ENCODE data around the gene MTUS2. TPM values are rescaled to one million over a fixed set of nuclear protein-coding genes. Genes with fewer than 3 reads are reported as not detected.

MTUS2 gene
- total and polyA plus RNA-seq, 2 of the 8 experiments (the other 6 are each of a cell fraction or from before 2014, with no cell fraction given): 0.18 to 0.80 TPM

GRCh38 chr13:29464105-29464679 is 644.1 kb downstream of the MTUS2 start:
- H3K14ac ChIP-seq (ENCODE audit: insufficient read length): no peak overlapping the region
- H2BK20ac ChIP-seq (ENCODE audit: low read length): no peak overlapping the region
- WGBS, 2 experiments (ENCODE audit: extremely low coverage in 1 of 2, insufficient coverage in 1 of 2, insufficient read length in 1 of 2, insufficient replicate concordance in 2 of 2, low coverage in 1 of 2, low lambda C conversion rate in 2 of 2, missing lambda C conversion rate in 1 of 2): 94% methylated on average over 4 of the region's 4 CpGs; no CpG with 5 or more reads in 1 of the 2 experiments
- no peak overlapping the region for H3K27ac ChIP-seq (ENCODE audit: low read depth, low read length)
- no peak overlapping the region for H2AK5ac ChIP-seq (ENCODE audit: low read depth, low read length)
- H4K91ac ChIP-seq (replicated peaks; ENCODE audit: insufficient read length, low read length): no peak overlapping the region
- no peak overlapping the region for H3K9ac ChIP-seq (replicated peaks in 1 of 4; ENCODE audit: extremely low read depth in 1 of 4, low read depth in 3 of 4, low read length in 3 of 4)
- no peak overlapping the region for H2BK5ac ChIP-seq (ENCODE audit: low read depth, low read length)
- no peak overlapping the region for H3K23ac ChIP-seq (ENCODE audit: insufficient read length)
- ChIA-PET POLR2A (ENCODE audit: partially characterized antibody) (interaction anchor here (1.0 kb wide), 1 partner anchor 123 kb away, joined by 3 read pairs; no protein-coding TSS in a partner anchor), CTCF (ENCODE audit: partially characterized antibody) (interaction anchor here (0.6 to 2.6 kb wide), 3 partner anchors 9 to 16 kb away, joined by 4 to 12 read pairs (median 6); no protein-coding TSS in a partner anchor)
- H4K20me1 ChIP-seq (replicated peaks in 1 of 2; ENCODE audit: control insufficient read depth in 1 of 2, insufficient read depth in 2 of 2, low read length in 2 of 2): no peaks in the 10 kb centered on the region
- H3K79me1 ChIP-seq (ENCODE audit: low read depth, low read length): no peaks in the 10 kb centered on the region; the same call in 1 of the 2 replicates
- no peak overlapping the region for H2AFZ ChIP-seq (ENCODE audit: low read length)
- FAIRE-seq (no peak), DNase-seq (ENCODE audit: low read depth in 1 of 2, low spot score in 2 of 2) (no peak)
- H3K36me3 ChIP-seq (ENCODE audit: control insufficient read depth in 2 of 4, insufficient read depth in 4 of 4, low read length in 3 of 4): no peaks in the 10 kb centered on the region
- no peaks in the 10 kb centered on the region for H3K23me2 ChIP-seq (ENCODE audit: low read depth, low read length)
- no peak overlapping the region for H2BK120ac ChIP-seq (replicated peaks; ENCODE audit: low read depth, low read length)
- no peak overlapping the region for H3K56ac ChIP-seq (replicated peaks; ENCODE audit: insufficient read length, low read depth, low read length)
- no peaks in the 10 kb centered on the region for H3K79me2 ChIP-seq (ENCODE audit: control insufficient read depth in 1 of 2, insufficient read depth in 2 of 2, low read length in 2 of 2)
- H2BK15ac ChIP-seq (ENCODE audit: low read length): no peak overlapping the region
- no peak overlapping the region for H3K4me2 ChIP-seq (ENCODE audit: insufficient read depth in 1 of 2, low read depth in 2 of 2, low read length in 2 of 2)
- no peak overlapping the region for H3K4ac ChIP-seq (replicated peaks; ENCODE audit: insufficient read length, low read depth, low read length)
- no peak overlapping the region for H4K8ac ChIP-seq (ENCODE audit: extremely low read depth, insufficient read depth, low read length)
- no peaks in the 10 kb centered on the region for H3K4me1 ChIP-seq (replicated peaks in 1 of 4; ENCODE audit: control insufficient read depth in 3 of 4, insufficient read depth in 4 of 4, low read length in 3 of 4)
- H2BK12ac ChIP-seq (ENCODE audit: low read depth, low read length): no peak overlapping the region
- no peak overlapping the region for H3K18ac ChIP-seq (ENCODE audit: extremely low read depth, low read length)
- no peaks in the 10 kb centered on the region; a peak in 1 of 7 replicates for H3K27me3 ChIP-seq (replicated peaks in 1 of 4; ENCODE audit: control insufficient read depth in 3 of 4, extremely low read depth in 1 of 4, insufficient read depth in 3 of 4, low read length in 3 of 4)
- H4K5ac ChIP-seq (ENCODE audit: insufficient read length, low read depth, low read length): no peak overlapping the region
- no peaks in the 10 kb centered on the region for H3K9me3 ChIP-seq (ENCODE audit: insufficient read depth in 2 of 2, low read depth in 1 of 2, low read length in 1 of 2)
- H3K4me3 ChIP-seq (ENCODE audit: extremely low read depth in 1 of 4, insufficient read depth in 2 of 4, low read depth in 3 of 4, low read length in 4 of 4): no peak overlapping the region
- TF ChIP-seq RXRA (IDR thresholded peaks at IDR 0.05; ENCODE audit: insufficient read depth, low read depth, low read length) (no peak), RFX5 (IDR thresholded peaks at IDR 0.05; ENCODE audit: borderline replicate concordance, low read depth, low read length) (no peak), TEAD4 (IDR thresholded peaks at IDR 0.05; ENCODE audit: low read depth, low read length) (no peak), RNF2 (IDR thresholded peaks at IDR 0.05; ENCODE audit: borderline replicate concordance, low read depth, low read length, missing control alignments, poor library complexity, severe bottlenecking) (no peak), SIRT6 (IDR thresholded peaks at IDR 0.05; ENCODE audit: low read length) (no peak), CHD1 (IDR thresholded peaks at IDR 0.05; ENCODE audit: low read depth, low read length) (no peak), RAD21 (IDR thresholded peaks at IDR 0.05 in 1 of 2, conservative IDR thresholded peaks at IDR 0.05 in 1 of 2; ENCODE audit: low read depth in 2 of 2, low read length in 2 of 2) (no peak), KDM4A (IDR thresholded peaks at IDR 0.05; ENCODE audit: low read depth, low read length, severe bottlenecking) (no peak), POU5F1 (IDR thresholded peaks at IDR 0.05; ENCODE audit: low read depth, low read length) (no peak), PHF8 (conservative IDR thresholded peaks at IDR 0.05; ENCODE audit: low read depth, low read length) (no peak), SP1 (IDR thresholded peaks at IDR 0.05; ENCODE audit: low read depth, low read length) (no peak), MAFK (IDR thresholded peaks at IDR 0.05; ENCODE audit: low read depth, low read length) (no peak)
- TF ChIP-seq, protein P1, sequence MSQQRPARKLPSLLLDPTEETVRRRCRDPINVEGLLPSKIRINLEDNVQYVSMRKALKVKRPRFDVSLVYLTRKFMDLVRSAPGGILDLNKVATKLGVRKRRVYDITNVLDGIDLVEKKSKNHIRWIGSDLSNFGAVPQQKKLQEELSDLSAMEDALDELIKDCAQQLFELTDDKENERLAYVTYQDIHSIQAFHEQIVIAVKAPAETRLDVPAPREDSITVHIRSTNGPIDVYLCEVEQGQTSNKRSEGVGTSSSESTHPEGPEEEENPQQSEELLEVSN (IDR thresholded peaks at IDR 0.05): no peak
